NCI-H2081 treated with DMSO at 0.1 percent for 48 hours (cell line): ENCODE measurements around the gene SORBS1.
"Not testable (repeated sequence)": the region's sequence is repeated elsewhere in the genome, so short reads cannot be mapped to it uniquely, and the experiment has no call there.

Experiments used
- DNase-seq: peaks from one replicate; lab custom pipeline; 2025; lab: John Stamatoyannopoulos, UW

Gene SORBS1

DNA sequence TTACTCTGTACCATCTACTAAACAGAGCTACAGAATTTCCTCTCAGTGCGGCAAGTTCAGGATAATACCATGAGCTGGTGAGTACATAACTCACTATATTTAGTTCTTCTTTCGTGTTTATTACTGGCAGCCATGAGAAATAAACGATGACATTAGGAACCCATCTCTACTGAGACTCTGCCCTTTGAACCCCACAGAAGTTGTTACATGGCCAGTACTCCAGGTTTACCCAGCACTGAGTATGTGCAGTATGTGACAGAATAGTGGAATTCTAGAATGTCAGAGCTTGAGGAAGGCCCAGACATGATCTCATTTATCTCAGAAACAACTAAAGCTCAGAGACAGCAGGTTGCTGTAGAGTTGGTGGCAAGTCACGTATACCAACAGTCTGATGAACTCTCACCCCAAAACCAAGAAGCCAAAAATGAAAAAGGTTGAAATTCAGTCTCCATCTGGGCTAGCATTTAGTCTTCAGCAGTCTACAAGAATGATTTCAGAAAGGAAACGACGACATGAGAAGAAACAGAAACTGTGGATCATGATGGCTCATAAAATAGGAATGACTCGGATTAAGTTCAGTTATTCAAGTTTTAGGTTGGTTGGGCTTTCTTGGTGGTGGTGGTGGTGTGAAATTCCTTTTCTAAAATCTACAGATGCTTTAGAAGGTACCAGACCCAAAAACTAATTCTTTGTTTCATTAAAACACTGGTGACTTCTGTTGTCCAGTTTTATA, 78.5 kb downstream of the SORBS1 start:
- no peak for DNase-seq

DNA sequence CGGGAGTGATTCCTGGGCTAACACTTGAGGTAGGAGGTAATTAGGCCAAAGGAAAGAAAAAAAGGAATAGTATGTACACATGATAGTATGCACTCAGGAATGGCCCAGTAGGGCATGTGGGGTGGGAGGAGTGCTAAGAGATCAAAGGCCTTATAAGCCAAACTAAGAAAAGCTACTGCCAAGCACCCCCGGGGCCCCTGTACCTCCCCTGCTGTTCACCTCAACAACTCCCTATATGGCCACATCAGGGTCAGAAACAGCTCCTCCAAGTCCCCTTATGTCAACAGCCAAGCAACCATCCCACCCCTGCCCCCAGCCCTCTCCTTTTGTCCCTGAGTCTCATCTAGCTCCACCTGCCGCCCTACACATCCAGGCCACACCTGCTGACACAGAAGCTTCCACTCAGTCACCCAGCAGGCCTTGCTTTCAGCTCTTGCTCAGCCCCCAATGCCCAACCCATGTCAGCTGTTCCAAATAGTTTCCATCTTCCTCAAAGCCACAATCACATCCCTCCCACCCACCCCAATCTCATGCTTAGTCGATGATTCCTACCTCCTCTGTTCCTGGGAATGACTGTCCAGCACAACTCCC, 80.2 kb downstream of the SORBS1 start:
- DNase-seq: no peak

DNA sequence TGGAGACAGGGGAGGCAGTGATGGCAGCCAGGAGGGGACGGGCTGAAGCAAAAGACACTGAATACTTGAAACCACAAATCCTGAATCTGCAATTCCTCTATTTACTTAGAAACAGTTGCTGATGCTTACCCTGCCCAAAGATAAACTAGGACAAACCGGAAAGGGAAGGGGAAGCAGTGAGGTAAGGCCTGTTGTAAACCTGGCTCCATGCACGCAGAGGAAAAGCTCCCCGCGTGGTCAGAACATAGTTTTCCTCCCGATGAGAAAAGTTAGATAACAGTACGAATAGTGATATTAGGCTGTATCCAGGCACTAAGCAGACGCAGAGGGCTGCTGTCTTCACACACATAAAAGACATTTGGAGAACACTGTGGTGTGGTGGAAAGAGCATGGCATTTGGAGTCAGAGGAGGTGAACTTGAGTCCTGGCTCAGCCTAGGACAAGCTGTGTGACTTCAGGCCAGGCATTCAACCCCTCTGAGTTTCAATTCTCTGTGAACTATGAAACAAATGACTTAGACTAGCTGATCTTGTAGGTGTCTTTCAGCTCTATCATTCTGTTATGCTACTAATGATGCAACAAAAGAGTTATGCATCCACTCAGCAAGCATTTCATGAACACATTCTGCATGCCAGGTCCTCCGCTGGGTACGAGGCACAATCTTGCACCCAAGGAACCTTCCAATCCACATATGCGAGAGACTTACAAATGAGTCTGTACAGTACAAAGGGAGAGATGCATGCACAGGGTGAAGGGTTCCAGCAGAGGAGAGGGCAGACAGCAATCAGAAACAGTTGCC, 80.9 kb downstream of the SORBS1 start:
- DNase-seq: no peak

DNA sequence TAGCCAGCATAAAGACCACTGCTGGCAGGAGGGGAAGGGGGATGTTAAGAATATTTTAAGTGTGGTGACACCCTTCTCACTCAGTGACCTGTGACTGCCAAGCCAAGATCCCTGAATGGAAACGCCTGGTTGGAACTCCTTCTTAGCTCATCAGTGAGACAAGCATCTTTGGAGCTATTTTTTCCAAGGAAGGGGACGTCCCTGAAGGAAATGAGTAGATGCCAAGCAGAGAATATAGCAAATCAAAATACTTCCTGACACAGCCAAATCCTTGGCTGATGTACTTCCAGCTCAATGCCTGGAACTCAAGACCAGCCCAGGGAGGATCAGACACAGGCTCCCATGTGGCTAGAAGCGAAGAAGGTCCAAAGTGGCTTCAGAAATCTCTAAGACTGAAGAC, 82.2 kb downstream of the SORBS1 start:
- DNase-seq: no peak

- no peak for DNase-seq
Measured at GRCh38 chr10:95478185-95478584, 83.0 kb downstream of the SORBS1 start.

- DNase-seq: no peak
Measured at GRCh38 chr10:95477175-95477520, 84.0 kb downstream of the SORBS1 start.

GRCh38 chr10:95476469-95477174, 84.5 kb downstream of the SORBS1 start:
- no peak for DNase-seq

DNA sequence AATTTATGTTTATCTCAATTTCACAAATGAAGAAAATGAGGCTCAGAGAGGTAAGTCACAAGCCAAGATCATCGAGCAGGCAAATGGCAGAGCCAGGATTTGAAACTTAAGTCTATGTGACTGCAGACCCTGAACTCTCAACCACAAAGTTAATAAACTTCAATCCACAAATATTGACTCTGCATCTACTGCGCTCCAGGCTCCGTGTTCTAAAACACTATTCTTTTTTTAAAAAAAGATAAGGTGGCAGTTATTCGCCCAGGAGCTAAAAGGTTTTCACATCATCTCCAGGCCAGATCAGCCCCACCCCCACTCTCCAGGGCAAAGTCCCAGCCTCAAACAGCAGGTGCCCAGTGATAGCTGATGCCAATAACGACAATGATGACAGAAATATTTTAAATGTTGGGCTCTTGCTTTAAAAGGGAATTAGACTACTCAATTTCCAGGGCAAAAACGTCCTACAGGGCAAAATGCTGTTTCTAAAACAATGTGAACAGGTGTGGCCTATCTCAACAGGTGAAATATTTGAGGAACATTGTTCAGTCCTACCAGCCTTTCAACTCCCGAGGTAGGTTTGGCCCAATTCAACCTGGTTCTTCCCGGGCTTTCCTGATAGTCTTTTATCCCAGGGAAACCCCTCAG, 85.2 kb downstream of the SORBS1 start:
- DNase-seq: no peak

GRCh38 chr10:95475003-95475383, 86.2 kb downstream of the SORBS1 start:
- no peak for DNase-seq

GRCh38 chr10:95474228-95475002, 86.8 kb downstream of the SORBS1 start:
- DNase-seq: peak; percentile 4

GRCh38 chr10:95472304-95473088, 88.7 kb downstream of the SORBS1 start:
- DNase-seq: no peak

GRCh38 chr10:95469676-95470075, 91.5 kb downstream of the SORBS1 start:
- no peak for DNase-seq

- no peak for DNase-seq
Measured at GRCh38 chr10:95469251-95469650, 91.9 kb downstream of the SORBS1 start.

DNA sequence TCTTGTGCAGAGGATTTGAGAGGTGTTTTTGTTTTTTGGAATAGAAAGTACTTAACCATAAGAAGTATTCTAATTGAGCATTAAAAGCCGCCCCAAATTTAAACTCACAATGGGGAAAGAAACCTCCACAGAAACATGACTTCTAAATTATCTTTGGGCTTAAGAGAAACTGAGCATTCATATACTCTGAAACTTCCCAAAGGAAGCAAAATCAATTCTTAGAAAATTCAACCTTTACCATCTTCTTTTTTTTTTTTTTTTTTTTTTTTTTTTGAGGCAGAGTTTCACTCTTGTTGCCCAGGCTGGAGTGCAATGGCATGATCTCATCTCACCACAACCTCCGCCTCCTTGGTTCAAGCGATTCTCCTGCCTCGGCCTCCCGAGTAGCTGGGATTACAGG, 93.5 kb downstream of the SORBS1 start:
- DNase-seq: not testable (repeated sequence)

- no peak for DNase-seq
Measured at GRCh38 chr10:95467162-95467599, 94.0 kb downstream of the SORBS1 start.

DNA sequence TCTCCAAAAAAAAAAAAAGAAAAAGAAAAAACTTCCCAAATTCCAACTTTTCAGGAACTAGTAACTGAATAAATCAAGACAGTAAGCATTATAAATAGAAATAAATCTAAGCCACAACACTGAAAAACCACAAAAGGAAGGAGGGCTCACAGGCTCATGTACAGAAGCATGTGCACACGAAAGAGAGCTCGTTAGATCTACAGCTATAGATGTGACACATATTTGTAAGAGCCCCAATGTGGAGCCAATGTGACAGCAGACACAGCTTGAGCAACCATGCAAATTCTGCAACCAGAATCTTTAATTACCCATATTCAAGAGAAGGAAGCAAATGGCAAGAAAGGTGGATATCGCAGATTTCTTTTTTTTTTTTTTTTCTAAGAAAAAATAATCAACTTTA, 94.7 kb downstream of the SORBS1 start:
- no peak for DNase-seq

GRCh38 chr10:95464280-95464679, 96.9 kb downstream of the SORBS1 start:
- no peak for DNase-seq

DNA sequence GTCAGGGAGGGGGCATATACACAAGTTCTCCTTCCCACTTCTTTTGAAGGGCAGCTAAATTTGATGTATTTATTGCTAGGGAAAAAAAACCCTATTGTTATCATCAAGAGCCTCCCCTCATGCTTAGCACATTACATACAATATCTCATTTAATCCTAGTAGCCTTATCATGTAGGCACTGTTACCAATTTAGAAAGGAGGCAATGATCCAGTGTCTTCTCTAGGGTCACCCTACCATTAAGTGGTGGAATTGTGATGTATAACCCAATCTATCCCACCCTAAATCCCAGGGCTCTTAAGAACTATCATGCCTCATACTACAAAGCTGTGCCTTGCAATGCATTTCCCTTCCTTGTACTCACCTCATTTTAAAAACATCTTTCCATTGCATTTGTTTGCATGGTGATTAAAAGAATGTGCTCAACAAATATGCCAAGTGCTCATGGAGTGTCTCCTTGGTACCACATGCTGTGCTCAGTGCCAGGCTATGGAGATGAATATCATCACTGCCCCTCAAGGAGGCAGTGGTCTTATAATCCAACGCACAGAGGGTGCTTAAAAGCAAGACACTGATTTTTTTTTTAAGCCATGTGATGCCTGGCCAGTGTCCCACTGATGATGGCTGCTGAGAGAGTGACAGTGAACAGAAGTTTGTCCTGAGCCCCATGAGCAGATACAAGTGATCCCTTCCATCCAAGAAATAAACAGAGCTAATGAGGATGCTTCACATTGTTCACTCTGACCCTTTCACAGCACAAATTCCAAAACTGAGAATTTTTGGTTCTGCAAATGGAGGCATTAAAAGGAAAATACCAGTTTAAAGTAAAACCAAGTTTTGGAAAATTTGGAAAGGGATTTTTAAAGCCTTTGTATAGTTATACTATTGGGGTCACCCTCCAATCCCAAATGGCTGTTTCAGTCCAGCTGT, 98.2 kb downstream of the SORBS1 start:
- DNase-seq: no peak

DNA sequence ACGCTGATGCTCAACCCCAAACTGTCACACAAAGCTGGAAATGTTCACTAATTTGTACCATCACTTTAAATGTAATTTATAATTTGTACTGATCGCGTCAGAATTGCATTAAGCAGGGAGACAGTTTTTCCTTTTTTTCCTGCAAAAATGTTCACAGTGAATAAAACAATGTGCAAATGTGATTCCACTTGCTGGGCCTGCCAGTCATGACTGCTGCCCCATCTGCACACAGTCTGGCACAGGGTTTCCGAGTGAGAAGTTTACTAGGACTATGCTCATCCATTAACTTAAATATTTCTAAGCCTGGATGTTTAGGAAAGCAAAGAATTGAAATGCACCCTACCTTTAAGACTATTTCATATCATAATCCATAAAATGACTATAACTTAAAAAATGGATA, 99.6 kb downstream of the SORBS1 start:
- DNase-seq: no peak
